ENCODE data around the gene XPNPEP1. TPM values are rescaled to one million over a fixed set of nuclear protein-coding genes. Genes with fewer than 3 reads are reported as not detected.

XPNPEP1 gene
- total RNA-seq, 1 donor from 2014 or later: 121 TPM

Other genes starting within 250 kb of the XPNPEP1 start
- gene ADD3, start 84.5 kb upstream of the XPNPEP1 start, total RNA-seq: 152 and 341 TPM in 2 replicates

All from renal cortical epithelial cell (primary cell).